HepG2 (cell line): Measurements from ENCODE around the gene ANKZF1. TPM values are rescaled to one million over a fixed set of nuclear protein-coding genes. Genes with fewer than 3 reads are reported as not detected.
A peak's percentile ranks its signal among the peaks of the same experiment; 100 is the strongest.

Experiments used
- BRCA1 ChIP-seq: sonication (generic); formaldehyde crosslinking; IDR thresholded peaks from 2 replicates; pipeline ENCODE4 v1.4.0; 2020; ENCODE audit warnings: missing genetic modification reagents
- DNMT1 ChIP-seq: sonication (generic); formaldehyde crosslinking; IDR thresholded peaks from 2 replicates; pipeline ENCODE4 v1.5.1; 2020; ENCODE audit warnings: mild to moderate bottlenecking, missing genetic modification reagents
- FOSL1 ChIP-seq: sonication (generic); formaldehyde crosslinking; IDR thresholded peaks from 2 replicates; pipeline ENCODE4 v1.9.0; 2021; ENCODE audit warnings: missing genetic modification reagents, borderline replicate concordance
- HNF4A ChIP-seq: sonication (generic); formaldehyde crosslinking; IDR thresholded peaks from 2 replicates; pipeline ENCODE4 v1.4.0; 2020; ENCODE audit warnings: missing genetic modification reagents
- HOMEZ ChIP-seq: IDR thresholded peaks from 2 replicates; pipeline ENCODE4 v1.6.1; 2016; ENCODE audit warnings: low read depth
- MLX ChIP-seq: IDR thresholded peaks from 2 replicates; pipeline ENCODE4 v1.6.1; 2016
- NFRKB ChIP-seq: fragments of 450-650 bp; IDR thresholded peaks from 2 replicates; pipeline ENCODE4 v1.6.1; 2017
- ZBTB21 ChIP-seq: sonication (generic); formaldehyde crosslinking; IDR thresholded peaks from 2 replicates; pipeline ENCODE4 v1.4.0; 2020; ENCODE audit warnings: missing genetic modification reagents
- ZNF264 ChIP-seq: sonication (generic); formaldehyde crosslinking; IDR thresholded peaks from 2 replicates; pipeline ENCODE4 v1.4.0; 2020; ENCODE audit warnings: missing genetic modification reagents
- ZNF407 ChIP-seq: sonication (generic); formaldehyde crosslinking; IDR thresholded peaks from one replicate; pipeline ENCODE4 v1.5.1; 2020; ENCODE audit warnings: mild to moderate bottlenecking, missing genetic modification reagents; ENCODE audit errors: not compliant biosample characterization
- ZNF501 ChIP-seq: sonication (generic); formaldehyde crosslinking; IDR thresholded peaks from 2 replicates; pipeline ENCODE4 v1.5.1; 2020; ENCODE audit warnings: mild to moderate bottlenecking, moderate library complexity, missing genetic modification reagents
- ZNF800 ChIP-seq: sonication (generic); formaldehyde crosslinking; IDR thresholded peaks from 2 replicates; pipeline ENCODE4 v1.4.0; 2020; ENCODE audit warnings: missing genetic modification reagents
- ZNF816 ChIP-seq: sonication (generic); formaldehyde crosslinking; IDR thresholded peaks from 2 replicates; pipeline ENCODE4 v1.8.0; 2022; ENCODE audit warnings: missing genetic modification reagents, mild to moderate bottlenecking, borderline replicate concordance
- polyA plus RNA-seq, 8 experiments: library from polyadenylated mRNA; depleted of rRNA in 3 of 8; stranded (reverse) in 7 of 8; unstranded in 1 of 8; fragments of >200 nt; fragmentation: Illumina TruSeq in 4 of 8; extraction: Trizol in 4 of 8; gene quantifications; 2 replicates each; pipeline versions ENCODE4 v1.2.1 to v1.2.3, GENCODE V29; 2011 to 2016; ENCODE audit warnings: low read depth in 4 of 8, missing spikeins in 1 of 8, mixed read lengths in 1 of 8; ENCODE audit not compliant: insufficient read depth in 1 of 8
- total RNA-seq, 5 experiments: library from RNA; depleted of rRNA; stranded (reverse); fragments of >200 nt; fragmentation: Illumina TruSeq; extraction: Trizol; gene quantifications; 2 replicates each; pipeline ENCODE4 v1.2.3, GENCODE V29; 2016; ENCODE audit warnings: low read depth in 1 of 5

The ANKZF1 gene
- total and polyA plus RNA-seq, 2 of the 13 experiments (the other 11 are each of a cell fraction or from before 2014, with no cell fraction given): 25.3 to 128 TPM

- TF ChIP-seq BRCA1 (CRISPR knock-in tag): no peak
- 0 out of 2 replicates have a peak, but pooled peaks have one; percentile 77 for TF ChIP-seq ZNF816
- peak; percentile 51; the same call in 1 of the 2 replicates for TF ChIP-seq ZNF800 (CRISPR knock-in tag)
- no peak for TF ChIP-seq FOSL1 (CRISPR knock-in tag)
- TF ChIP-seq DNMT1 (CRISPR knock-in tag): no peak
- peak; percentile 96 for TF ChIP-seq HOMEZ (CRISPR knock-in tag)
- TF ChIP-seq ZNF407 (CRISPR knock-in tag): no peak
- TF ChIP-seq HNF4A (CRISPR knock-in tag): peak; percentile 51
- peak; percentile 75; the same call in 1 of the 2 replicates for TF ChIP-seq ZNF501
- TF ChIP-seq NFRKB: no peak
- TF ChIP-seq ZNF264 (CRISPR knock-in tag): 0 out of 2 replicates have a peak, but pooled peaks have one; percentile 22
- TF ChIP-seq ZBTB21 (CRISPR knock-in tag): peak; percentile 31
- peak; percentile 59 for TF ChIP-seq MLX
Observed at GRCh38 chr2:219249203-219249980, 19.8 kb downstream of the ANKZF1 start (continued).
